NCI-H748 (cell line): ENCODE measurements around the gene FKBP11.

Experiments
- DNase-seq: peaks from one replicate; lab custom pipeline; 2025; ENCODE audit not compliant: unreplicated experiment; lab: John Stamatoyannopoulos, UW

FKBP11 gene

DNA sequence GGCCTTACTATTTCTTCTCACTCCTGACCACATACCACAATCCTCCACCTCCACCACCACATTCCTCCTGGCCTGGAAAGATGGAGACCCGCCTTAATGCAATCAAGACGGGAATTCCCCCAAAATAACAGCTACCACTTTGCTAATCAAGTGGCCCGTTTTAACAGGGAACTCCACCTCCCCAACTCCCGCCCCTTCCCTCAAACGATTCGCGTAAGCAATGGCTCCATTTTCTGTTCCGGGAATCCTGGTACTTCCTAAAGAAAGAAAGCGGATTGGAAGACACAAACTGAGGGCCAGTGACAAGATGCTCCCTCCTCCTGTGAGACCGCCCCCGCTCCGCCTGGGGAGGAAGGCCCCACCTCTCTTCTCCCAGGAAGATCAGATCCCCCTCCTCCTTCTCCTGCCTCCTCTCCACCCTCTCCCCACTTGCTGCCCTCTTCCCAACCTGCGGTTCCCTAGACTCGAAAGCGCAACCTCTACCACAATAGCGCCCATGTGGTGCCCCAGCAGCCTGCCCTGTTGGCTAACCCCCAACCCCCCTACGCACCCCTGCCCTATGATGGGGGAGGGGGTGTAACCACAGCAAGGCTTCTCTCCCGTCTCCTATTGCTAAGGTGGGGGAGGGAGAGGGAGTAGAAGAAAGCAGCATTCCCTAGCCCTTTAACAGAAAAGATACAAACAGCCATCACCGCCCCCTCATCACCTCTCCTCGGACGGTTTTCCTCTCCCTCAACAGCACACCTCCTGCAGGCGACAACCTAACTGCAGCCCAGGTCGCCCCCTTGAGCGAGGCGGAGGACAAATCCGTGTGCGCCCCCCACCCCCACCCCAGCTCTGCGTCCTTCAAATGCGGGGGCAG lies 31.2 kb upstream of the FKBP11 start:
- peak; percentile 92 for DNase-seq

DNA sequence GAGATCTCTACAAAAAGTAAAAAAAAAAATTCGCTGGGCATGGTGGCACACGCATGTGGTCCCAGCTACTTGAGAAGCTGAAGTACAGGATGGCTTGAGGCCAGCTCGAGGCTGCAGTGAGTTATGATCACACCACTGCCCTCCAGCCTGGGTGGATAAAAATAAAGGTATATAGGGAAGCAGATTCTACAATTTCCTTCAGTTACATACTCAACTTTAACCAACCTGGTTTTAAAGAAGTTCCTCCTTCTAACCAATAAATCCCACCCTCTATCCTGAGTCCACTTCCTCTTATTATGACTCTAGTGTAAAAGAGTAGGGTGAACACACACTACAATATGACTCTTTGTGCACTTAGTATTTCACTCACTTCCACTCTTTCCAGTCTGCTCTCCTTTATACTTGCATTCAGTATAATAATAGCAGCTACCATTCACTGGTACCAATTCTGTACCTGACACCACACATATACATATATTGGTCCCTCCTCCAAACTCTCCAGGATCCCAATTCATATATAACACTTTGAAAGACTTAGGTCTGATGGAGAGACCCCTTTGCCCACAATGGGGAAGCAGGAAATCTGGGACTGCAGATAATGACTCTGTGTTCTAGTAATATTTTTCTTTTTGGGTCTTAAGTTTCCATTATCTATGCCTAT lies 29.7 kb upstream of the FKBP11 start:
- DNase-seq: no peak

DNA sequence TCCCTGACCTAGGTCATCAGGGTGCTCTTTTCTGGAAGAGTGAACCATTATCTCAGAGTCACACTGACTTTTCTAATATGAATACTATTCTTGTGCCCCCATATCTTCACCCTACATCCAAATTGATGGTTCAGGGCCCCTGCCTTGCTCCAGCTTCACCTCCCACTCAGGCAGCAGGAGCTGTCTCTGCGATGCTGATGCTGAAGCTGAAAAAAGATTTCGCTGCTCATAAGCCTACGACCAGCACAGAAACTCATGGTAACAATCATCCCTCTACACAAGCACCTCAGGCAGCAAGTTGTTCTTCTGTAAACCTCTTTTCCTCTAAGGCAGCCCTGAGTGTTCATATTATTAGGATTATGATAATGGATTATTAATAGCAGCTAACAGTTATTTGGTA lies 28.8 kb upstream of the FKBP11 start:
- DNase-seq: no peak

DNA sequence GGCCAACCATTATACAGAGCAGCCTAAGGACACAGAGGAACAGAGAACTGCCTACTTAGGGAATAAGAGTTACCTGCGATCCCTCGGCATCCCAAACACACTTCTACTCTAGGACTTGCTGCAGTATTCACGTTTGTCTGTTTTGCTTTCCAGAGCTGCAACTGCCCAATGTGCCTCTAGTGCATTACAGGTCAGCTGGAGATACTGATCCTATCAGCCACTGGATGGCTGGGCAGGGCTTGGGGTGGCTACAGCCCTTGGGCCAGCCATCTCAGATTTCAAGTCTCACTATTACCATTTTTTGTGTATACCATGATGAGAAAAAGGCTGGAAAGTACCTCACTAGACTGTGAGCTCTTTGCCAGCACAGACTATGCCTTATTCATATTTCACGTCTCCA lies 27.4 kb upstream of the FKBP11 start:
- DNase-seq: no peak

DNA sequence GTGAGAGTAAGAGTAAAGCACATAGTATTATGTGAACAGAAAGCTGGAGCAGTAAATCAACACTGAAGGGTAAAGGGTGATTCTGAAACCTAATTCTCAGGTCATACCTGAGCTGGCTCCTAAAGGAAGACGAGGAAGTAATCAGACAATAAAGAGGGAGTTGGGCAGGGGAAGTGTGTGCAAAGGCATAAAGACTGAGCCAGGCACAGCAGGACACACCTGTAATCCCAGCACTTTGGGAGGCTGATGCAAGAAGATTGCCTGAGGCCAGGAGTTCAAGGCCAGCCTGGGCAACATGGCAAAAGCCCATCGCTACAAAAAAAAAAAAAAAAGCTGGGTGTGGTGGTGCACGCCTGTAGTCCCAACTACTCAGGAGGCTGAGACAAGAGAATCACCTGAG lies 22.4 kb upstream of the FKBP11 start:
- no peak for DNase-seq

DNA sequence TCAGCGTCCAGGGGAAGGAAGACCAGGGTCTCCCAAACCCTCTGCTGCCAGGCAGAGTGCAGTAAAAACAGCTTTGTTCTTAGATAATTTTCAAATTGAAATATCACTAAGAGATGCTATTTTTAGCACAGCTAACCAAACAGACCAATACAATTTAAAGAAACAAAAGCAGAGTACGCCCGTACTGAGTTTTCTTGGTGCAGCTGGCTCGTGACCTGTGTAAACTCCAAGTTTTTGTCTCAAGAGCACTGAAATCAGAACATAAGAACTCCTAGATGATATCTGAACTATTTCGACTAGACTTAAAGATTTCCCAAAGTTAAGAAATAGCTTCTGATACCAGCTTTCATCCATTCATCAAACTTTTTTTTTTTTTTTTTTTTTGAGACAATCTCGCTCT lies 21.7 kb upstream of the FKBP11 start:
- DNase-seq: no peak

DNA sequence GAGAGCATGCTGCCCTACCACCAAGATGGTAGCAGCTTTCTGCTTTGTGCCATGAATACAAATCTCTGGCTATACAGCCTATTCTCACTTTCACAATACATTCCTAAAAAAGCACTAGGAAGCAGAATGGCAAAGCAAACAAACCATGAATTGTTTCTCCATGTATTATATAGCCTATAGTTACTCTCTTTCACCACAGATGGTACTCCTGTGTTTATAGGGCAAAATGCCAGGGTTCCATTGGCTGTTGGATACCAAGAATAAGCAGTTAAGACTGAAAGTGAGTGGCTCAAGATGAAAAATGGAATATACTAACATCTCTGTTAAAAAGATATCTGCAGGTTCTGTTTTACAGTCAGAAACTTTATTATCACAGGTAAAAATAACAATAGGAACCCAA lies 20.9 kb upstream of the FKBP11 start:
- peak; percentile 38 for DNase-seq

DNA sequence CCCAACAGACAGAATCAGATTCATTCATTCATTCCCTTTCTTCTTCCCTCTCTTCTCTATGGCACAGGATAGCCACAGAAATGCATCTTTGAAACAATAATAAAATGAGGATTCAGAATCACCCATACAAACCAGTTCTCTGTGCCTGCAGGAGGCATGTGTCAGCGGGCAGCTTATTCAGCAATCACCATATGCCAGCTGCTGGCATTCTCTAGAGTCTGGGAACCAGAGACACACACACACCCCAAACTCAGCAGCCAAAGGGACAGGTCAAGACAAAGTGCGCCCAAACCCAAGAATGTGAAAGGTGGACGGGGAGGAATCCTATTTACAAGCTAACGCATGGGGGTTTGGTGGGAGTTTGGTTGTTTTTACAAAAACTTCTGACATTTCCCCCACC lies 17.9 kb upstream of the FKBP11 start:
- DNase-seq: no peak

DNA sequence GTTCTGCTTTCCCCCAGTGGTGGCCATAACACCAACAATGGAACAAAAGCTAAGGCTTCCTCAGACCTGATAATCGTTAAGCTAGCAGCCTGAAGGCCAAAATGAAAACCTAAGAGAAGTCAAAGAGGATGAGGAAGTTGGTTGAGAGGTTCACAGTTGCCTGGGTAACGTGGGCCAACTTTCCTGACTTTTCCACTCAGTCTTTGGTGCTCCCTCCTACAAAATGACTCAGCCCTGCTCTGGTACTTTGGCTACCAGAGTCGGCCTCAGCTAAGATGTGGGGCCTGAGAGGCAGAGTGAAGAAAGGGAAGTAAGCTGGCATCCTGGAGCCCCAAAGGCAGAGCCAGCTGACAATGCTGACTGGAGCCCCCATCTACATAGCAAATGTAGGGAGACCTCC lies 14.9 kb upstream of the FKBP11 start:
- DNase-seq: no peak

DNA sequence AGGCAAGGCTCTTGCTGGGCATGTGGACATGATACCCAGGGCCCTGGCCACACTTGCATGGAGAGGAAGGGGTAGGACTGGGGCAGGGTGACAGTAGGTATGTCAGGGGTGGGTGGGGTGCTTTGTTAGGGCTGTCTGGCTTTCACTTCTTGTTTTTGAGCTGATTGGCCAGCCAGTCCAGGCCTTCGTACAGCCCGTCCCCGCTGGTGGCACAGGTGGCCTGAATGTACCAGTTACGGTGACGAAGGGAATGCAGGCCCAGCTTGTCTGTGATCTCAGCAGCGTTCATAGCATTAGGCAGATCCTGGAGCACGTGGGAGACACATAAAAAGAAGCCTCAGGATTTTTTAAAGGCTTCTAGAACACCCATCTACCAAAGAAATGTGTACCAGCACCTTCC lies 13.5 kb upstream of the FKBP11 start:
- no peak for DNase-seq

DNA sequence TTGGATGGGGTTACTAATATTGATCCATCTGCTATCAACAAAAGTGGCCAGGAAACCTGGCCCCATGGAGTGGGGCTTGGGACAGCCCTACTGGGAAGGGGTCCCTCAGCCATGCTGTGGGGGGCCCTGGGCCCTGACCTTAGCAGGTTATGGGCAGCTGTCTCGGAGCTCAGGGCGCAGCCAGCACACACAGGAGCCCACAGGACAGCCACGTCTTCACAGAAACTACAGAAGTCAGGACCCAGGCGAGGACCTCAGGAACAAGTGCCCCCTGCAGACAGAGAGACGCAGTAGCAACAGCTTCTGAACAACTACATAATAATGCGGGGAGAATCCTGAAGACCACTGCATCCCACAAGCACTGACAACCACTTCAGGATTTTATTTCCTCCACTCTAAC lies 11.9 kb upstream of the FKBP11 start:
- DNase-seq: no peak

DNA sequence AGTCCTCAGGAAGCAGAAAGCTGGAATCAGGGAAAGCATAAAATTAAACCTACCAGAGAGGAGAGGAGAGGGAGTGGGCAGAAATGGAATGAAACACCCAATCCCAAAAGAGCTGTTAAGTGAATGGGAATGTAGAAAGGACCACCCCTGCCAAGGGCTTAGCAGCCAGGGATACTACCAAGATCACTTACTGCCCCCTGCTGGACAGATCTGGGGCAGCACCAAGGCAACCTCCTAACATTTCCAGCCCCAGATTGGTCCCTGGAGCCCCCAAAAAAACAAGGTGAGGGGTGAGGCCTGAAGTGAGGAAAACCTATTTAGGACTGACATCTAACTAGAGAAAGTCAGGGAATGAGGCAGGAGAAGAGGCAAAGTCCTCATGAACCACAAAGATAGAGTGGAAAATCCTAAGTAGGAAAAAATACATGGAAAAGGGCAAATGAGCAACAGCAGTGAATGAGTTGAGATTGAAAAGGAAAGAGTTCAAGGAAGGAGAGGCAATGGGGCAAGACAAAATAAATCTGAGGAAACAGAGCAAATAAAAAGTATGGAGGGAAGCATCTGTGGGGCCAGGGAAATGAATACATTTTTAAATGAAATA lies 11.2 kb upstream of the FKBP11 start:
- DNase-seq: peak; percentile 57

DNA sequence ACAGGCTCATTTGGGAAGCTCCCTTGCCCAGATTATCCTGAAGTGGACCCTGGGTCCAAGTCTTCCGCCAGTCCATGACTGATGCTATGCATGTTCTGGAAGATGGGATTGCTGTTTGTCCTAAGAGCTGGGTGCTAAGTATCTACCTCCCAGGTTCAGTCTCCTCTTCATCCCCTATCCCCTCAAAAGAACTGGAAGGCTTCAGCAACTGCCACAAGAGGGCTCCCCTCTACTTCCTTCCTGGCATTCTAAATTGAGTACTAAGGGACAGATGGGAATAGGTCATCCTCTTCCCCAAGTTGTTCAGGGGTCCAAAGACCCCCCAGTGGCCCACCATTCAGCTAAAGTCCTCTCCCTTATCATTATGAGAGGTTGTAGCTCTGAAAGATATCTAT lies 9.0 kb upstream of the FKBP11 start:
- peak; percentile 17 for DNase-seq

DNA sequence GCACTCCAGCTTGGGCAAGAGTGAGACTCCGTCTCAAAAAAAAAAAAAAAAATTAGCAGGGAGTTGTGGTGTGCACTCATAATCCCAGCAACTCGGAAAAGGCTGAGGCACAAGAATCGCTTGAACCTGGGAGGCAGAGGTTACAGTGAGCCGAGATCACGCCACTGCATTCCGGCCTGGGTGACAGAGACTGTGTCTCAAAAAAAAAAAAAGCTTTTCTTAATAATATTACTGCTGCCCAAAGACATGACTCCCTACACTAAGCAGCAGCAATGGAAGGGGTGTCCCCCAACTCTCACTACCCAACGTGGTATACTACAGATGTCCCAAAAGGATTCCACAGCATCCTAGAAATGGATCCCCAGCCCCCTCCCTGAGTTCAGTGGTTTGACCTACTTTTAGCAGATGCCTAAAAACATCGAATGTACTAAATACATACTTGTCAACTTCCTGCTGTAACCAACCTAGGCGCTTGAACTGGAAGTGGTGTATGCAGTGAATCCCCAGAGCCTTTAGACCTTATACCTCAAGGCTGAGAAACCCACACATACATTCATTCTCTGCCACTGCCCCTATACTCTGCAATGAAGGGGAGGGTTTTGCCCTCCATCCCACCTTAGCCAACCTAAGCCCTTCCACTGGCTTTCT lies 8.5 kb upstream of the FKBP11 start:
- no peak for DNase-seq

DNA sequence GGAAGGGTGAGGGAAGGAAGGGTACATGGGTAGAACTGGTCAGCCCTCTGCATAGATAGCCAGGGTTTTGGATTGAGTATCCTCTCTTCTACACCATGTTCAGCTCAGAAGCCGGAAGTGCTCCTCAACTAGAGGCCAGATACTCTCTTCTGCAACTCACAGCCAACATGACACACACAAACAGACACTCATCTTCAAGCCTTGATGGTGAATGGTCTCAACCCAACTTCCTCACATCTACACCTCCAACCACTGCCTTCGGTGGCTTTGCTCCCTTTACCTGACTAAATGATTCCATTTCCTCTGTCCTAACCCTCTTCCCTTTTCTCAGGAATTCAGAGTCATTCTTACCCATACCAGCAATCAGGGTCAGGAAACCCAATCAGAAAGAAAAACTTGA lies 7.6 kb upstream of the FKBP11 start:
- no peak for DNase-seq

DNA sequence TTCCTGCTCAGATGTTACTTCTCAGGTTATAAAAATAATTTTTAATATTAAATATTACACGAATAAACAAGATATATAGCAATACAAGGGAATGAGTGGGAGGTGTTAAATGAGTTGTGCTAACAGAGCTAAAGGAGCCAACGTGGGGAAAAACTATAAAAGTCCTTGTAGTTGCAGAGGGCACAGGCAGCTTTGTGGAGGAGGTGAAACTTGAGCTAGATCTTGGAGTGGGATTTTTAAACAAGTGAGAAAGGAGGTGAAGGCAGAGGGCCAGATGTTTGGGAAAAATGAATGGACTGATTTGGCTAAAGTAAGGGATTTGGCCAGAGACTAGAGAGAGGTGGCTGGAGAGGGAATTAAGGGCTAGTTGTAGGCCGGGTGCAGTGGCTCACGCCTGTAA lies 5.2 kb upstream of the FKBP11 start:
- DNase-seq: no peak

DNA sequence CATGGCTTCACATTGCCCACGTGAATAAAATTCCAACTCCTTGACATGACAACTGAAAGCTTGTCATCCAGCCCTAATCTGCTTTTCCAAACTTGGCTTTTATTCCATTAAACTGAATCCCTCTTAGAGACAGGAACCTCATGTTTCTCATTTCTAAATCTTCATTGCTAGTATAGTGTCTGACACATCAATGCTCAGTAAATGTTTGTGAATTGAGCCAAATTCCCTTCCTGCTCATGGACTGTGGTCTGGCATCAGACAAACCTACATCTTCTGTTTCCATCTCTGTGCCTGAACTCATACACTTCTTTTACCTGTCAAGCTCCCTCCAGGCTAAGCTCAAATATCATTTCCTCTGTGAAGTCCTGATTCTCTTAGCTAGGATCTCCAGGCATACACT lies 4.3 kb upstream of the FKBP11 start:
- no peak for DNase-seq

DNA sequence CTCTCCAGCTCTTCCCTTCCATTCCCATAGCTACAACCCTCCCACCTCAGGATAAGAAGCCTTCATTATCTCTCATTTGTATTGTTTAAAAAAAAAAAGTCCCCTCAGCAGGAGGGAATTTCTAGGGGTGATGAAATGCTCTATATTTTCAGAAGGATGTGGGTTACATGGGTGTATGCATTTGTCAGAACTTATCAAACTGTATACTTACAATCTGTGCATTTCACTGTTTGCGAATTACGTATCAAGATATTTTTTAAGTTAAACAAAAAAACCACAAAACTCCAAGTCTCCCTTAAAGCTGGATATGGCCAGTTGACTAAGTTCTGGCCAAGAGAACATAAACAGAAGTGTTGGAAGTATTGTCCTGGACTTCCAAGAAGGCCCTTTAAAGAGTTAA lies 2.0 kb upstream of the FKBP11 start:
- no peak for DNase-seq

DNA sequence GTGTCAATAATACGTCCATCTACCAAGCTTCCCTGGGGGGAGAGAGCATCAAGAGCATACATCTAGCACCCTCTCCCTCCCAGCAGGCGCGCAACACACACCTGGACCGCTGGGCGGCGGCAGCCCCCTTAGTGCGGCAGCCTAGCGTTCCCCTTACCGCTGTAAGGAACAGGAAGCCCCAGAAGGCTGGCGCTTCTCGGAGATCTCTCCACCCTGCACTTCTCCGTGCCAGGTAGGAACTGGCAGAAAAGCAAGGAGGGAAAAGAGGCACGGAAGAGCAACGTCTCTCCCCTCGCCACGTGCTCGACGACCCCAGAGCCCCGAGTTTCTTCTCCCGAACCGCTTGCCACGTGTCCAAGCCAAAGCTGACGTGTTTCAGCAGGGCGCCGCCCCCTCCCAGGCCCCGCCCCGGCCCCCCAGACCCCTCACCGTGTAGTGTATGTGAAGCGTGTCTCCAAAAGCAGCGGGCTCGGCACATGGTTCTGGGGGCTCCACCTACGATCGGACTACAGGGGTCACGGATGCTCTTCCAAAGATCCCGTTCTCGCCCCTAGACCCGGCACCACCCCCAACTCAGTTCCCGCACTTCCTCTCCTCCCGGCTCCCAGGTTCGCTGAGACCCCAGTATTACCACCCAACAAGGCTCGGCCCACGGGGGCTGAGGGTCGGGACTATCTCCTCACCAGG lies 532 bp downstream of the FKBP11 start:
- peak; percentile 73 for DNase-seq

DNA sequence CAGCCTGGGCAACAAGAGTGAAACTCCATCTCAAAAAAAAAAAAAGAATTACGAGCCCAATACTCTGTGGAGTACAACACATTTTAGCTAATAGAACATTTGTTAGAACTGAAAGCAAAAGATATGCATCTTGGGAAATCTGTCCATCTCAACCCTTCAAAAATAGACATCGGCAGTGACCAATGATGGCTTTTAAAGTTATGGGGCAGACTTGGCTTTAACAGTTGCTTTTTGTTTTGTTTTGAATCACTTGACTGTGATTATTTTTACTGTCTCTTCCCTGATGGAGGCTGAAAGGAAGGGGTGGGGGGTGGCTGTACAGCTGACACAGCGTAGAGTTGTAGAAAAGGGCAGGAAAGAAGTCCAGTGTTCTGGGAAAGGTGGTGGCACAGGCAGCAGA lies 2.2 kb downstream of the FKBP11 start:
- DNase-seq: no peak

DNA sequence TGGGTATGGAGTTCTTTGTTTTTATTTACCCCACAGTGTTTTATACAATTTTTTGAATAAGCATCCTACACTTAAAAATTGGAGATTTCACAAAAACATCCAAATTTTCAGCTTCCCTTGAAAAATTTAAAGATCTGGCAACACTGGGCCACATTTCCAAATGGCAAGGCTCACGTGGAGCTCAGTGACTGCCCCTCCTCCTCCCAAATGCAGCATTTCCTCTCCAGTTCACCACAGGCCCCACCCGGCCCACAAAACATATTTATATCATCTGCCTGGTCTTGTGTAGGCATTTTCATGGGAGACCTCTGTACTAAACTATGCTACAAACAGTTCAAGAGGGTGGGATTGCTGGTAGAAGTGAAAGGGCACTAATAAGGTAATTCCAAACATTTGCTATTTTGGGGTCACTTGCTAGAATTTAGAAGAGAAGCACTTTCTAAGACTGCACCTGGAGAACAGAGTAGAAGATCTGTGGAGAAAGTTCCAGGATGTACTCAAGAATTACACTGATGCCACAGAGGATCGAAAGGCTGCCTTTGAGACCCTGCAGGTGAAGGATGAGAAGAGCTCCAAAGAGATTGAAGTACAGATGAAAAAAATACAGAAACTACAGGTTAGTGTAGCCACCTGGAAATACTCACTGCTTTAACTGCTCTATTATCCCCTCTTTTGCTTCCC lies 7.3 kb downstream of the FKBP11 start:
- DNase-seq: no peak
